ENCODE data around the gene SPA17. TPM values are rescaled to one million over a fixed set of nuclear protein-coding genes. Genes with fewer than 3 reads are reported as not detected.
A peak's percentile ranks its signal among the peaks of the same experiment; 100 is the strongest.

The SPA17 gene
- total and polyA plus RNA-seq, 9 of the 15 experiments (the other 6 are each of a cell fraction or from before 2014, with no cell fraction given): 6.0 to 19.5 (median 12.6) TPM

- TF ChIP-seq ELK1 (CRISPR knock-in tag; IDR thresholded peaks at IDR 0.05) (no peak), ZKSCAN1 (IDR thresholded peaks at IDR 0.05; ENCODE audit: low read depth, low read length) (peak; percentile 78; the same call in 1 of the 2 replicates), DLX4 (CRISPR knock-in tag; IDR thresholded peaks at IDR 0.05) (no peak)
Observed at GRCh38 chr11:124661553-124661952, 12.2 kb upstream of the SPA17 start (continued).

- POLR2A ChIA-PET: interaction anchor here (0.7 kb wide), 1 partner anchor 208 kb away, joined by 3 read pairs; no protein-coding TSS in a partner anchor
- in situ Hi-C loops (cut with MboI) (no loop called here), intact Hi-C loops (cut with micrococcal nuclease) (no loop called here)
- no peaks in the 10 kb centered on the region for H3K9me3 ChIP-seq (replicated peaks; ENCODE audit: control insufficient read depth, insufficient read depth, low read depth, low read length)
- no TSS peak for BruUV-seq (replicated peaks)
- no peaks in the 10 kb centered on the region for H3K9me1 ChIP-seq (ENCODE audit: control insufficient read depth, insufficient read depth, low read length)
- H3K4me2 ChIP-seq (ENCODE audit: insufficient read depth, low read length): no peak overlapping the region
- no peak overlapping the region for H3K27ac ChIP-seq (ENCODE audit: extremely low read depth, low read depth, low read length)
- no peak for FAIRE-seq
- no peaks in the 10 kb centered on the region for H3K36me3 ChIP-seq (ENCODE audit: control insufficient read depth, insufficient read depth, low read length)
- no peak overlapping the region for H3K9ac ChIP-seq (ENCODE audit: insufficient read depth in 1 of 2, low read depth in 2 of 2, low read length in 2 of 2)
- H3K4me3 ChIP-seq: no peak overlapping the region
- no peaks in the 10 kb centered on the region for H4K20me1 ChIP-seq (replicated peaks; ENCODE audit: control insufficient read depth, insufficient read depth, low read length)
- WGBS (ENCODE audit: insufficient coverage, low coverage, missing lambda C conversion rate): 37% methylated on average over 4 of the region's 4 CpGs
- TF ChIP-seq SRSF3 (IDR thresholded peaks at IDR 0.05; ENCODE audit: insufficient read depth, low read length): no peak
- TF ChIP-seq HMG20A (CRISPR knock-in tag; conservative IDR thresholded peaks at IDR 0.05): no peak
- TF ChIP-seq SMARCA4 (IDR thresholded peaks at IDR 0.05): no peak
- no peak for TF ChIP-seq DMBX1 (CRISPR knock-in tag; IDR thresholded peaks at IDR 0.05; ENCODE audit: borderline replicate concordance)
- TF ChIP-seq NFYB (IDR thresholded peaks at IDR 0.05; ENCODE audit: extremely low read depth, insufficient read length): no peak
- no peak for TF ChIP-seq ZNF224 (CRISPR knock-in tag; IDR thresholded peaks at IDR 0.05)
- TF ChIP-seq BCOR (IDR thresholded peaks at IDR 0.05): no peak
- TF ChIP-seq MLX (CRISPR knock-in tag; conservative IDR thresholded peaks at IDR 0.05): no peak
- no peak for TF ChIP-seq LEF1 (IDR thresholded peaks at IDR 0.05)
- no peaks in the 10 kb centered on the region for H3K79me2 ChIP-seq (ENCODE audit: control insufficient read depth, insufficient read depth, low read length)
- no peaks in the 10 kb centered on the region for H3K27me3 ChIP-seq (ENCODE audit: control insufficient read depth in 2 of 2, insufficient read depth in 2 of 2, low read length in 2 of 2)
- H2AFZ ChIP-seq (ENCODE audit: low read depth, low read length): no peak overlapping the region
- ATAC-seq: no peak
- peaks cover 0 to 2% of the 10 kb centered on the region in 2 experiments; a peak in 2 of 5 replicates for H3K4me1 ChIP-seq (replicated peaks in 1 of 2; ENCODE audit: control insufficient read depth in 2 of 2, insufficient read depth in 2 of 2, low read length in 2 of 2)
- DNase-seq (ENCODE audit: extremely low read depth in 1 of 4, low spot score in 3 of 4): no peak
- CTCF ChIA-PET (ENCODE audit: low intra/inter-chr PET ratio): no interaction called here
Observed at GRCh38 chr11:124662106-124662505, 11.6 kb upstream of the SPA17 start.

Measured in K562 (cell line).